ENCODE data around the gene TNS1. TPM values are rescaled to one million over a fixed set of nuclear protein-coding genes. Genes with fewer than 3 reads are reported as not detected.

TNS1 gene
- total RNA-seq, 4 donors from 2014 or later = 23.1 to 156 (median 81.1) TPM

DNA sequence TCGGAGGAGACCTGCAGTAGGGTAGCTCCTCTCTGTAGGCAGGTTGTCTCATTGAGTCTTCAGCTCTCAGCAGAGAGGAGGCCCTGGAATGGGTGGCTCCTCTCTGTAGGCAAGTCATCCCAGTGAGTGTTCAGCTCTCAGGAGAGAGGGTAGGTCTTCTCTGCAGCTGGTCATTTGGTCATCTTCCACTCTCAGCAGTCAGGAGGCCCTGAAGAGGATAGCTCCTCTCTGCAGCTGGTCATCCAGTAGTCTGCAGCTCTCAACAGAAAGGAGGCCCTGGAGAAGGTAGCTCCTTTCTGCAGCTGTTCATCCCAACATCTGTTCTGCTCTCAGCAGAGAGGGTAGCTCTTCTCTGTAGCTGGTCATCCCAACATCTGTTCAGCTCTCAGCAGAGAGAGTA lies 40.3 kb upstream of the TNS1 start:
- Histone ChIP-seq H3K9me3 (no peaks in the 10 kb centered on the region), H3K4me1 (no peaks in the 10 kb centered on the region), H3K4me3 (no peak overlapping the region), H3K27me3 (no peaks in the 10 kb centered on the region), H3K27ac (no peak overlapping the region), H3K36me3 (no peaks in the 10 kb centered on the region)
- TF ChIP-seq POLR2A (IDR thresholded peaks at IDR 0.05) = no peak
- TF ChIP-seq CTCF (IDR thresholded peaks at IDR 0.05) = no peak
- DNase-seq = no peak

DNA sequence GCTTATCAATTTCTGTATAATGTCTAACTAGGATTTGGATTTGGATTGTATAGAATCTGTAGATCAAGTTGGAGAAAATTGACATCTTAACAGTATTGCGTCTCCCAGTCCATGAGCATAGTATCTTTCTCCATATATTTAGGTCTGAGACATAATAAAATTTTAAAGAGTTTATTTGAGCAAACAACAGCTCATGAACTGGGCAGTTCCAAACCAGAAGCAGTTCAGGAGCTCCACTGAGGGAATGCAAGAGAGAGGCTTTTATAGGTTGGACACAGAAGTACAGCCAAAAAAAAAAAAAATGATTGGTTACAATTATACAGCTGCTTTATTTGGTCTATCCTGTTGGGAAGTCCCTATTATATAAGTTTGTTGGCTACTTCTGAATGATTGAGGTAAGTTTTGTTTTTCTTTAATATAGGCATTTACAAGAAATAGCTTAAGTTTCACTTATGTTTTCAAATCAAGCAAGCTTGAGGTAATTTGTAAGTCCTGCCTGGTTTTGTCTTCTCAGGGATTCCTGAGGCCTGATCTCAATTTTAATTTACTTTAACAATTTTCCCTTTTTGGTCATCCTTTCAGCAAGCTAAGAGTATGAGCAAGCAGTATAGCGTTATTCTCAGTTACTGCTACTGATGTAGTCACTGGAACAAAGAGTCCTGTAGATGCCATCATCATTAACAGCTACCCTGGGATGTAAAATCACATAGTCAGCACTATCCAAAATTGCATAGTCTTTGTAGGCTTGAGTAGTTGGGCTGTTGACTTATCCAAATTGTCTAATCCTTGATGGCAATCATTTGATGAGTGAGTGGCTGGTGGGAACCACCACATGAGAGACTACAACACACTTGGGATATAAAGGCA lies 38.7 kb upstream of the TNS1 start:
- DNase-seq = no peak

DNA sequence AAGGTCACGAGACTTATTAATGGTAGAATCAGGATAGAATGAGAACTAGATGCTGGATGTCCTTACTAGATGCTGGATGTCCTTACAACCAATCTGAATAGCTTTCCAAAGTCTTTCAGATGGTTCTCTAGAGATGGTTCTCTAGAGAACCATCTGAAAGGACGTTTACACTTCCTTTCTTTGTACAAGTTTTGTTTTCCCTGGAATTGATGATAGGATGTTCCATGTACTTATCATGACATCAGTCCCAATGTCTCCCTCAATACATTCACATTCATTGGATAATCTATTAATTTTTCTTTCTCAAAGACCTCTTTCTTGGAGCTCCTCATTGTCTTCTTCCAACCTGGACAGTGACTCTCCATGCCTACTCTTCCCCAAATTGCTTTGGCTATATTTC lies 38.1 kb upstream of the TNS1 start:
- TF ChIP-seq CTCF (IDR thresholded peaks at IDR 0.05) = no peak
- TF ChIP-seq POLR2A (IDR thresholded peaks at IDR 0.05) = no peak
- H3K4me1 ChIP-seq = no peaks in the 10 kb centered on the region
- H3K27me3 ChIP-seq = no peaks in the 10 kb centered on the region
- no peaks in the 10 kb centered on the region for H3K36me3 ChIP-seq
- no peaks in the 10 kb centered on the region for H3K9me3 ChIP-seq
- DNase-seq = no peak
- no peak overlapping the region for H3K27ac ChIP-seq
- no peak overlapping the region for H3K4me3 ChIP-seq

More for the DNA sequence above, 38.7 kb upstream of the TNS1 start:
- Histone ChIP-seq H3K36me3 (no peaks in the 10 kb centered on the region), H3K9me3 (no peaks in the 10 kb centered on the region), H3K4me3 (no peak overlapping the region), H3K27ac (no peak overlapping the region), H3K4me1 (no peaks in the 10 kb centered on the region), H3K27me3 (no peaks in the 10 kb centered on the region)
- no peak for TF ChIP-seq POLR2A (IDR thresholded peaks at IDR 0.05)

DNA sequence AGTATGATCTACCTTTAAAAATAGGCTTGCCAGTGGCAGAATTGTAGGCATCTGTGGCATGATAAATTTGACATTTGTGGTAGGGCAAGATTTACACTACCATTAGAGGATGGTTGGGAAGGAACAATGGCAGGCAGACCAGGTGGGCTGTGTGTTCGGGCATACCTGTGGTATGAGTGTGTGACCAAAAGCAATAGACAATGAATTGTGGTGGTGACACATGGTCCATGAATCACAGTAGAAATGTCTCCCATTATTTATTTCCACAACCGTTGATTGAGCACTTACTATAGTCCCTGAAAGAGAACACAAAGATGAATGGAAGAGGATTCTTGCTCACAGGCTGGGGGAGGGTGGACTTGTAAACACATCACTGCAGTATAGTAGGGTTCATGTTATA lies 36.4 kb upstream of the TNS1 start:
- Histone ChIP-seq H3K36me3 (no peaks in the 10 kb centered on the region), H3K9me3 (no peaks in the 10 kb centered on the region), H3K27ac (no peak overlapping the region), H3K4me3 (no peak overlapping the region), H3K27me3 (no peaks in the 10 kb centered on the region), H3K4me1 (peaks cover 0 to 4% (median 0%) of the 10 kb centered on the region in 4 donors)
- TF ChIP-seq CTCF (IDR thresholded peaks at IDR 0.05) = no peak
- TF ChIP-seq POLR2A (IDR thresholded peaks at IDR 0.05) = no peak
- DNase-seq = no peak

- H3K4me3 ChIP-seq = no peak overlapping the region
Observed at GRCh38 chr2:218036371-218036770, 33.6 kb upstream of the TNS1 start.

More at GRCh38 chr2:218036371-218036770, 33.6 kb upstream of the TNS1 start:
- Histone ChIP-seq H3K27ac (no peak overlapping the region), H3K4me1 (peaks cover 0 to 4% (median 0%) of the 10 kb centered on the region in 4 donors), H3K36me3 (no peaks in the 10 kb centered on the region), H3K27me3 (no peaks in the 10 kb centered on the region), H3K9me3 (no peaks in the 10 kb centered on the region)
- TF ChIP-seq CTCF (IDR thresholded peaks at IDR 0.05) = no peak
- TF ChIP-seq POLR2A (IDR thresholded peaks at IDR 0.05) = no peak
- DNase-seq = no peak

All from Peyer's patch (tissue), 4 donors.